Fibroblast of skin of scalp (primary cell): ENCODE measurements around the gene FAM107A. TPM values are rescaled to one million over a fixed set of nuclear protein-coding genes. Genes with fewer than 3 reads are reported as not detected.

Experiments used
- DNase-seq: peaks from one replicate; pipeline ENCODE4 v3.0.0-alpha.2; 2013
- polyA plus RNA-seq, 2 experiments: library from polyadenylated mRNA; unstranded; fragments of 120-200 nt; gene quantifications; one replicate each; pipeline ENCODE4 v1.2.1, GENCODE V29; 2013; ENCODE audit not compliant: insufficient read length in 2 of 2

Gene FAM107A
- 0.05 TPM for polyA plus RNA-seq (2013, experiment 1 of 2; ENCODE audit: insufficient read length)
- 0.21 TPM for polyA plus RNA-seq (2013, experiment 2 of 2; ENCODE audit: insufficient read length)

GRCh38 chr3:58577269-58577821, at the start of gene FAM107A:
Gene FAM107A (minus strand): TSS chr3:58577391. CDS start chr3:58569860, 7,531 bp downstream.
- DNase-seq, result peak; percentile 61

DNA sequence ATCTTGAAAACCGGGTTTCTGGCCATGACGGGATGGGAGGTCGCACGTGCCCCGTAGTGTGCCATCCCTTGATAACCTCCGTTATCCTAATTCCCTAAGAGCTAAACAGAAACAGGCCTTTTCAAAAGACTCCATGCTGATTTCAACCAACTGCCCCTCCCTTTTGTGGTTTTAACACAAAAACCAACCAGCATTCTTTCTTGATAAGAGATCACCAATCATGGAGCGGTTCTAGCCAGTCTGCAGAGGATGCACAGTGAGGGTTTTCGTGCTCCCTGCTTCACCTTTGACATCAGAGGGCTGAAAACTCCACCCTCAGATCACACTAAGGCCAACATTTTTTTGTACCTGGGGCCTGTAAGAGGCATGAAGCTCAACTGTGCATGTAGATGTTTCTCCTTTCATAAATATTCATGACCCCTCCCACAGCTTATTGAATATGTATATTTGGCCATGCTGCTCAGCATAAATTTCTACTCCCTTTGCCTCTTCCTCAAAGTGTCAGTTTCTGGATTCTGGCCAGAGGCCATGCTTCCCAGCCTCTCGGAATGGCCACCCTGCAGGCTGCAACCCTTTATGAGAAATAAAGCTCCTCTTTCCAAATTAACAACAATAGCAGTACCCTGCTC, 48.1 kb upstream of the FAM107A start:
- peak; percentile 12 for DNase-seq

GRCh38 chr3:58624550-58624949, 47.4 kb upstream of the FAM107A start:
- no peak for DNase-seq

- DNase-seq, result no peak
These were observed 46.8 kb upstream of the FAM107A start for GRCh38 chr3:58623961-58624360.

- no peak for DNase-seq
These were observed 46.3 kb upstream of the FAM107A start for GRCh38 chr3:58623478-58623877.

- no peak for DNase-seq
These were observed 45.7 kb upstream of the FAM107A start for GRCh38 chr3:58622892-58623291.

DNA sequence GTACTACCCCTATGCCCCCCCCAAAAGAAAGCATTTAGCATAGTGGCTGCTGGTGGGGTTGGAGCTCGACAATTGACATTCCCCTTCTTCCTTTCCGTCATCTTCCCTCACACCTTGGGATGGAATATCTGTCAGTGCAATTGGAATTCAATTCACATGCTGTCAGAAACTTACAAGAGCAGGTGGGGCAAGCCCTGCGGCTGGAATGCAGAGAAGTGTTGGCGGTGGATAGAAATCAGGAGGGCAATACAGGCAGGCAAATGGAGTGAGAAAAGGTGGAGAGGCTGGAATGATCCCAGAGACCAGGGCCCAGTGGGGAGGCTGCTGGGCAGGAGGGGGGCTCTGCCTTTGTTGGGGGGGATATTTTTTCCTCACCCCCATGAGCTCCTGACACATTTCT, 45.2 kb upstream of the FAM107A start:
- no peak for DNase-seq

GRCh38 chr3:58621086-58621830, 44.1 kb upstream of the FAM107A start:
- DNase-seq, result no peak

- no peak for DNase-seq
These were observed 43.2 kb upstream of the FAM107A start for GRCh38 chr3:58620421-58620820.

DNA sequence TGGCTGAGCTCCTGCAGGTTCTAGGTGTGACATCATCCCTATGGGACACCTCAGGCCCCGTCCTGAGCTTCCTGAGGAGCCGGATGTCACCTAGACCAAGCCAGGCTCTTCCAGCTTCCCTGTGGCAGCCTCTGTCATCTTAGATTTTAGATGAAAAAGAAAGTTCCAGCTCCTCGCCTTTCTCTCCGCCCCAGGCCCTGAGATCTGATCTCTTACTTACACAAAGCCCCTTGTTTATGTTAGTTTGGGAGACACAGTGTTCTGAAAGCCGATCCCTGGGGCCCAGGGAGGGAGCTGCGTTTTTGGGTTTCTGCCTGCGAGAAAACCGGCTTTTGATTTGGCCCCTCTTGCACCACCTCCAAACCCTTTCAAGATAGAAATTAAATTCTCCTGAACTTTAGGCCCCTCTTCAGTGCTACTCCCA, 40.2 kb upstream of the FAM107A start:
- DNase-seq, result no peak

- DNase-seq, result no peak
These were observed 36.3 kb upstream of the FAM107A start for GRCh38 chr3:58613236-58614132.

DNA sequence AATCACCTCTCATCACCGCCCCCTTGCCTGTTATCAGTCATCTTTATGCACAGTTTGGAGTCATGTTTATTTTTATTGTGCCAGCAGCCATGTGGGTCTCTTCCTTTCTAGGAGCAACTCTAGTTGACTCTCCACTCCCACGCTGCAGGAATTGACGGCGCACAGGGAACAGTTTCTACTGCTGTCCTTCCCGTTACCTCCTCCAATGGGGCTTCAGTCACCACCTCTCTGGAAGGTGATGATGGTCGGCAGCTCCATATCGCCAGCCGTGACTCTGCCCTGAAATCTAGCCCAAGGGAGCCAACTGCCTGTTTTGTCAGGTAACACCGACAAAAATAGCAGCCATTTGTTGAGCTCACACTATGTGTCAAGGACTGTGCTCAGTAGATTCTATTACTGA, 35.6 kb upstream of the FAM107A start:
- DNase-seq, result no peak

DNA sequence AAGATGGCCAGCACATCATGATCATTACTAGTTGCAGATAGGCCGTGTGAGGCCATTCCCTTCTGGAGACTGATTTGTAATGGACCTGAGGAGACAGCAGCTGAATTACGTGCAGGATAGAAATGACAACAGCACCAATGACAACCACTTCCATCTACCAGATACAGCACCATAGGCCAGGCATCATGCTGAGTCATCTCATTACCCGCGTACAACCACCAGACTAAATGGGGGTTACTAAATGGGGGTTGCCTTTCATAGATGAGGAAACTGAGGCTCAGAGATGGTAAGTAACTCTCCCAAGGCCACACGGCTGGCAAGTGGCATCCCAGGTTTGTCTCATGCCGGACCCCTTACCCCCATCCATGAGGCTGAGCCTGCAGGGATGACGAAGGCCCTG, 32.8 kb upstream of the FAM107A start:
- DNase-seq, result no peak

DNA sequence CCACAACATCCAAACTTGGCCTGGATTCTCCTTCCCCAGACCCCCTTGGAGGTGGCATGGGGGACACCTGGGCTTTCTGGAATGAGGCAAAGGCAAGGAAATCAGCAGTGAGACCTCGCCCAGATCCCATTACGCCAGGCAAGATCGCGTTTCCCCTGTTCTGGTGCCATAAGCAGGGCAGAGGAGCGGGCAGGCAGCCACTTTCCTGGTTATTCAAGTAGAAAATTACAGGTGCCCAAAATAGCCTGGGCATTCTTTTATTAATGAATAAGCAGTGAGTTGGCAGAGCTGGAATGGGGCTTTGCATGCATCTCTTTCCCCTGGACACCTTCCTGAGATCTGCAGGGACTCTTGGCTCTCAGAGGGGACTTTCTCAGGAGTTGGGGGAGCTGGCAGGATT, 31.5 kb upstream of the FAM107A start:
- DNase-seq, result no peak

GRCh38 chr3:58607816-58608215, 30.6 kb upstream of the FAM107A start:
- DNase-seq, result no peak

DNA sequence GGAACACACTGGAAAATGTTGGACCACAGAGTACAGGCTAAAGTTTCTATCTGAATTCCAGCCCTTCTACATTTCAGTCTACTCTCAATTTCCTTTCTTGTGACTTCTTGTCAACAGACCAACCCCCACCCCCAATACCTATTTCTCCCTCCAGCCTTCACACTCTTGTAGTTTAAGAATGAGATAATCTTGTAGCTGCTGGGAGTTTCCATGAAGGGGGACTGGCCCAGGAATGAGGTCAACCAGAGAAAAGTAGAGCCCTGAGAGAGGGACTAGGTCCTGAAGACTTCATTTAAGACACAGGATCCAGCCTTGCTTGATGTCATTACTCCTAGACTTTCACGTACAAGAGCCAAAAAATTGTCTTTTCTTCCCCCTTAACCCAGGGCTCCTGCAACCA, 29.5 kb upstream of the FAM107A start:
- no peak for DNase-seq

DNA sequence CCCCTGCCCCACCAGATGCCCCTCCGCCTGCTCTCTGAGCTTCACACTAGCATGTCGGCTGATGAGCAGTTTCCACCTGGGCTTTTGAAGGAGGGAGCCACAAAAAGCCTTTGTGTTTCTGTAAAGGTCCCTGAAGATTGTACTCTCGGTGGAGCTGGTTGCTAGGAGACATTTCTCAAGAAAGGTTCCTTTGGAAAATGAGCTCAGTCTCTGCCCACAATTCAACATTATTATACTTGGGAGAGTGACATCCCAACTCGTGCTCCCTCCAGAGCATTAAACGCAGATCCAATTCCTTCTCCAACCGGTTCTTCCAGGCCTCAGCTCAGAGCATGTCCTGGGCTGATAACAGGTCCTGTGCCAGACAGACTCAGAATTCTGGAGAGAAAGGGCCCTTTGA, 26.8 kb upstream of the FAM107A start:
- DNase-seq, result no peak

DNA sequence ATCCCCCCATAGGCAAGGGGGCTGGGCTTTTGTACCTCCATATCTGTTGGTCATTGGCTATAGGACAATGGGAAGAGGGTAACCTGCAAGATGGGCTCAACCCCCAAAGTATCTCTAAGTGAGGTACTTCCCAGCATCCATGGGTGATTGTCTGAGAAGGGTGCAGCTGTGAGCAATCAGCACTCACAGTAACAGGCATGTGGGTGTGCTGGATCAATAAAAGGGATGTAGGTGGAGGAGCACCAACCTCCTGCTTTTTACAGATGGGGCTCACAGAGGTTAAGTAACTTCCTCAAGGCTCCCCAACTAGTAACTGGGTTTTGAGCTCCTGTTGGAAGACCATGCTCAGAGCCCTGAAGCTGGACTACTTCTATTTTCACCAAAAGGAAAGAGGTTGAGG, 26.4 kb upstream of the FAM107A start:
- no peak for DNase-seq

- DNase-seq, result no peak
These were observed 20.6 kb upstream of the FAM107A start for GRCh38 chr3:58597770-58598310.

DNA sequence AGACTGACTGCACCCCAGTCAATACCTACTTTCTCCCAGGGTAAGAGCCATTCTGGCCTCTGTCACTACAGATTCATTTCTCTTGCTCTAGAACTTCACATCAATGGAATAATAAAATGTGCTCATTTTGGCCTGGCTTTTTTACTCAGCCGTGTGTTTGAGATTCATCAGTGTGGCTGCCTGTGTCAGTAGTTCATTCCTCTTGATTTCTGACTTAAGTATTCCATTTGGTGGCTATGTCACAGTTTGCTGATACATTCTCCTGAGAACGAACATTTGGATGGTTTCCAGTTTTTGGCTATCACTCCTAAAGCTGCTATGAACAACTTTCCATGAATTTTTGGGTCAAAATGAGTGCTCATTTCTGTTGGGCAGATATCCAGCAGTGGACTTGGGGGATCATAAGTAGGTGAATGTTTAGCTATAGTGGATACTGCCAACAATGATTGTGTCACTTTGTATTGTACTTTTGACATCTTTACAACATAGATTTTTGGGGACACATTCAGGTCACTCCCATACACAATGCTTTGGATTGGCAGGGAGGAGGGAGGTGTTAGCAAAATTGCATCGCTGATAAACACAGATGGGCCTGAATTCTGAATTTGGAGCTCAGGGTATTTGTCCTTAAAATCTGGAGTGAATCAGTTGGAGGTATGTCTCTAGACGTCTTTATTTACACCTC, 19.8 kb upstream of the FAM107A start:
- no peak for DNase-seq

DNA sequence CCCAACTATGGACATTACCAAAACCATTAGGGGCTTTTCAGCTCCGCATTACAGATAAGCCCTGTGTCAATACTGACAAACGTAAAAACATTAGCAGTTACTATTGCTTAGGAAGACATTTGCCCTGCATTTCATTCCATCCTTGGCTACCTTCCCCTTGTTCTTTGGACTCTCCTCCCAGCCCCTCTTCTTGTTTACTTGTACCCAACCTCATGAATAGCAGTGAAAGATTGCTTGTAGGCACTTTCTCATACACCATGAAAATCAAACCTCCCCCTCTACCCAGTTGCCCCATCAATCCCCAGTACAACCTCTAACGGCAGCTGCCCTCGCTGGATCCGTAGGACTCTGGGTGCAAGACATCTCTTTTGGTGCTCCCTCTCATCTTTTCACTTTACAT, 16.9 kb upstream of the FAM107A start:
- no peak for DNase-seq
